HEK293T (cell line): ENCODE results near the gene TSPAN12.

ENCODE experiments used
- CTBP1 ChIP-seq: fragments of 450-650 bp; IDR thresholded peaks from 2 replicates; pipeline ENCODE4 v1.6.1; 2016; ENCODE audit warnings: borderline replicate concordance
- FOXA1 ChIP-seq: fragments of 450-650 bp; IDR thresholded peaks from 2 replicates; pipeline ENCODE4 v1.6.1; 2016; ENCODE audit warnings: mild to moderate bottlenecking
- FOXM1 ChIP-seq: fragments of 450-650 bp; IDR thresholded peaks from 2 replicates; pipeline ENCODE4 v1.6.1; 2017; ENCODE audit warnings: mild to moderate bottlenecking, borderline replicate concordance
- NFRKB ChIP-seq: fragments of 450-650 bp; IDR thresholded peaks from 2 replicates; pipeline ENCODE4 v1.6.1; 2016; ENCODE audit warnings: mild to moderate bottlenecking, moderate library complexity
- PKNOX1 ChIP-seq: fragments of 450-650 bp; IDR thresholded peaks from 2 replicates; pipeline ENCODE4 v1.6.1; 2016
- SUZ12 ChIP-seq: fragments of 450-650 bp; IDR thresholded peaks from 2 replicates; pipeline ENCODE4 v1.6.1; 2016; ENCODE audit warnings: mild to moderate bottlenecking
- TARDBP ChIP-seq: fragments of 450-650 bp; IDR thresholded peaks from 2 replicates; pipeline ENCODE4 v1.6.1; 2016

- TF ChIP-seq PKNOX1, result no peak
- no peak for TF ChIP-seq FOXM1
- no peak for TF ChIP-seq TARDBP
- no peak for TF ChIP-seq FOXA1
- no peak for TF ChIP-seq SUZ12
- TF ChIP-seq CTBP1, result no peak
- no peak for TF ChIP-seq NFRKB
Measured at GRCh38 chr7:120741371-120742042, 116.4 kb downstream of the TSPAN12 start.
